Loucy (cell line): ENCODE measurements around the gene C2orf80.

Experiments used
- CTCF ChIP-seq: fragments of 200-600 bp; sonication (generic); conservative IDR thresholded peaks from 2 replicates; pipeline ENCODE4 v1.5.1; 2014; ENCODE audit warnings: mild to moderate bottlenecking, antibody characterized with exemption, low read length
- EZH2phosphoT487 ChIP-seq: fragments of 200-600 bp; IDR thresholded peaks from 2 replicates; pipeline ENCODE4 v1.6.1; 2018; ENCODE audit warnings: antibody characterized with exemption, mild to moderate bottlenecking, moderate library complexity, borderline replicate concordance

- TF ChIP-seq CTCF (no peak), EZH2phosphoT487 (no peak)
These were observed 14.3 kb upstream of the C2orf80 start for GRCh38 chr2:208204166-208204565.
